Calu3 (cell line): ENCODE measurements around the gene NLGN1. TPM values are rescaled to one million over a fixed set of nuclear protein-coding genes. Genes with fewer than 3 reads are reported as not detected.

Source experiments
- BruUV-seq: library from RNA; stranded (reverse); fragments of 400-500 nt; replicated peaks from 2 replicates; lab custom pipeline; 2021; lab: Mats Ljungman, UMichigan
- CTCF ChIA-PET: fragments of 300-600 bp; sonication (Branson Sonifier 250); formaldehyde crosslinking; loops from one replicate; lab custom pipeline; 2022; ENCODE audit warnings: antibody characterized with exemption; lab: Charles Lee
- DNase-seq: peaks from one replicate; pipeline ENCODE4 v3.0.0; 2022
- H3K27ac Mint-ChIP-seq: one replicate; pipeline ENCODE4 v1.8.0; 2022; ENCODE audit warnings: mixed read lengths; ENCODE audit not compliant: unreplicated experiment
- H3K27me3 Mint-ChIP-seq: one replicate; pipeline ENCODE4 v1.8.0; 2022; ENCODE audit warnings: mixed read lengths; ENCODE audit not compliant: unreplicated experiment
- H3K36me3 Mint-ChIP-seq: one replicate; pipeline ENCODE4 v1.8.0; 2022; ENCODE audit warnings: mild to moderate bottlenecking, moderate library complexity, mixed read lengths; ENCODE audit not compliant: insufficient read depth, unreplicated experiment
- H3K4me1 Mint-ChIP-seq: one replicate; pipeline ENCODE4 v1.8.0; 2022; ENCODE audit warnings: mild to moderate bottlenecking, low read depth, mixed read lengths; ENCODE audit not compliant: unreplicated experiment
- H3K4me3 Mint-ChIP-seq: one replicate; pipeline ENCODE4 v1.8.0; 2022; ENCODE audit warnings: mild to moderate bottlenecking, low read depth, moderate library complexity, mixed read lengths; ENCODE audit not compliant: unreplicated experiment
- H3K9me3 Mint-ChIP-seq: one replicate; pipeline ENCODE4 v1.8.0; 2022; ENCODE audit warnings: low read depth, mixed read lengths; ENCODE audit not compliant: unreplicated experiment
- CTCF ChIP-seq: fragments of 200-600 bp; IDR thresholded peaks from one replicate; pipeline ENCODE4 v1.8.0; 2022; ENCODE audit warnings: antibody characterized with exemption; ENCODE audit not compliant: unreplicated experiment
- intact Hi-C: fragments of 100-400 bp; cut with micrococcal nuclease; formaldehyde crosslinking; loops from one replicate; pipeline ENCODE4 v1.10.0; 2022; ENCODE audit not compliant: unreplicated experiment
- total RNA-seq: library from RNA; stranded (reverse); gene quantifications from 2 replicates; pipeline ENCODE4 v1.2.3, GENCODE V29; 2022

Gene NLGN1
- total RNA-seq, 1 experiment from 2014 or later, result 2.6 TPM

DNA sequence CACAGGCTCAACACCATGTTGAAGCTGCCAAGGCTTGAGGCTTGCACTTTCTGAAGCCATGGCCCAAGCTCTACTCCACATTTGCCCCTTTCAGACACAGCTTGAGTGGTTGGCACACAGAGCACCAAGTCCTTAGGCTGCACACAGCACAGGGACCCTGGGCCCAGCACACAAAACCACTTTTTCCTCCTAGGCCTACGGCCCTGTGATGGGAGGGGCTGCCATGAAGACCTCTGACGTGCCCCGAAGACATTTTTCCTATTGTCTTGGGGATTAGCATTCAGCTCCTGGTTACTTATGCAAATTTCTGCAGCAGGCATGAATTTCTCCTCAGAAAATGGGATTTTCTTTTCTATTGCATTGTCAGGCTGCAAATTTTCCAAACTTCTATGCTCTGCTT lies 445.5 kb downstream of the NLGN1 start:
- no peak for TF ChIP-seq CTCF
- no TSS peak for BruUV-seq
- H3K9me3 Mint-ChIP-seq, result peaks cover 3% of the 10 kb centered on the region
- intact Hi-C loops, result no loop called here
- no peak for DNase-seq
- H3K27me3 Mint-ChIP-seq, result no peaks in the 10 kb centered on the region
- CTCF ChIA-PET, result no interaction called here
- H3K4me3 Mint-ChIP-seq, result no peak overlapping the region
- H3K4me1 Mint-ChIP-seq, result no peaks in the 10 kb centered on the region
- no peaks in the 10 kb centered on the region for H3K36me3 Mint-ChIP-seq
- H3K27ac Mint-ChIP-seq, result no peak overlapping the region

DNA sequence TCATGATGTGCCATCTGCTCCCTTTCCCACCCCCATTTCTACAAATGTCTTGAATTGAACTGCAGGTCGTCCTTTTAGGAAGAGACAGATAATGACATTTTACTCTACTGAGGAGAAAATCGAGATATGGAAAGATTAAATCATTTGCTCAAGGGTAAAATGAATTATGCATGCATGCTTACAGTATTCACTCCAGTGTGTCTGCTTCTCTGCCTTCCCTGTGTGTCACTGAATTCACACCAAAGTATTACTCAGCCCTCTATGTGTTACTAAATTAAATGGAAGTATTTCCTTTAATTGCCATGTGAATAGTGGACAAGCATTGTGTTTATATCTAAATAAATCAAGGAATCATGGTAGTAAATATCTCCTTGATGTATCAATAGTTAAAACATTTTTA lies 449.0 kb downstream of the NLGN1 start:
- Mint-ChIP-seq H3K27me3 (no peaks in the 10 kb centered on the region), H3K27ac (no peak overlapping the region), H3K4me3 (no peak overlapping the region), H3K36me3 (no peaks in the 10 kb centered on the region), H3K4me1 (no peaks in the 10 kb centered on the region), H3K9me3 (no peaks in the 10 kb centered on the region)
- CTCF ChIA-PET, result no interaction called here
- intact Hi-C loops, result no loop called here
- no peak for DNase-seq
- no peak for TF ChIP-seq CTCF
- BruUV-seq, result no TSS peak

DNA sequence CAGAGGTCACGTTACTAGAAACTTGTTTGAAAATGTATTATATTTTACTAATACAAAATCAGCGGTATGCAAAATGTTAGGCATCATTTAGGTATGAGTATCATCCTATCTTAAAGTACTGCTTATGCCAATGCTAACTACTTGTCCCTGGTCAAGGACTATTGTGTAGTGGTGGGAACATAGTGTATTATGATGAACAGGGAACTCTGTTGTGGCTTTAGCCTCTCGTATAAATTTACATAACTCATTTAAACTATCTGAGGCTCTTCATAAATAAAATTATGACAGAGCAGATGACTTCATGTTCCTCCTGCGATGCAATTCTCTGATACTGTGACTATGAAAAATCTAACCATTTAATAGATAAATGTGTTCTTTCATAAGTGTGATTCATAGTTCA lies 451.9 kb downstream of the NLGN1 start:
- no peaks in the 10 kb centered on the region for H3K9me3 Mint-ChIP-seq
- no TSS peak for BruUV-seq
- TF ChIP-seq CTCF, result no peak
- no peaks in the 10 kb centered on the region for H3K36me3 Mint-ChIP-seq
- H3K27me3 Mint-ChIP-seq, result no peaks in the 10 kb centered on the region
- no peaks in the 10 kb centered on the region for H3K4me1 Mint-ChIP-seq
- CTCF ChIA-PET, result no interaction called here
- H3K4me3 Mint-ChIP-seq, result no peak overlapping the region
- intact Hi-C loops, result no loop called here
- no peak overlapping the region for H3K27ac Mint-ChIP-seq
- DNase-seq, result no peak

GRCh38 chr3:173857154-173857553 lies 459.6 kb downstream of the NLGN1 start:
- no peaks in the 10 kb centered on the region for H3K27me3 Mint-ChIP-seq
- BruUV-seq, result no TSS peak
- intact Hi-C loops, result no loop called here
- H3K36me3 Mint-ChIP-seq, result no peaks in the 10 kb centered on the region
- no peak for DNase-seq
- no peak for TF ChIP-seq CTCF
- H3K4me3 Mint-ChIP-seq, result no peak overlapping the region
- H3K9me3 Mint-ChIP-seq, result no peaks in the 10 kb centered on the region
- H3K27ac Mint-ChIP-seq, result no peak overlapping the region
- H3K4me1 Mint-ChIP-seq, result no peaks in the 10 kb centered on the region
- CTCF ChIA-PET, result no interaction called here
